ENCODE data around the gene GRIN2A.

The GRIN2A gene

DNA sequence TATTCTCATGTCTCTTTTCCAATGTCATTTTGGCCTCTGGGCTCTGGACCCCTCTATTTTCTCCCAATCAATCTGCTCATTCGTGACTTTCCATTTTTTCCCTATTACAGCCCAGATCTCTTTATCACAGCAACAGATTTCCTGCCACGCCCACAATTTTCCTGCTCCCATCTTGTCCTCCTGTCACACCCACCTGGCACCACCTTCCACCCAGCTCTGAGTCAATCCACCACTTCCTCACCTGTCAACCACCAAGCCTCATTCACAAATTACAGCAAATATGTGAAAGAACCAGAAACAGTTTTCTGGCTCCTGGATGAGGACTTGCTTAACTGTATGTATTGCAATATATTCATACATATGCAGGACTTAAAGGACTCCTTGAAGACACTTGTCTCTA, 311.3 kb downstream of the GRIN2A start:
- Histone ChIP-seq H3K36me3 (ENCODE audit: control insufficient read depth, insufficient read depth, low read length) (no peaks in the 10 kb centered on the region), H3K4me3 (ENCODE audit: insufficient read depth, low read depth, low read length, poor library complexity, severe bottlenecking) (no peak overlapping the region), H3K27ac (ENCODE audit: insufficient read depth, low read length, poor library complexity, severe bottlenecking) (no peak overlapping the region), H3K9me3 (ENCODE audit: control insufficient read depth, low read length) (no peaks in the 10 kb centered on the region), H3K27me3 (replicated peaks; ENCODE audit: control insufficient read depth, insufficient read depth, low read length, poor library complexity, severe bottlenecking) (no peaks in the 10 kb centered on the region), H3K4me1 (ENCODE audit: control insufficient read depth, insufficient read depth, low read length, poor library complexity, severe bottlenecking) (no peaks in the 10 kb centered on the region)
- DNase-seq: no peak

DNA sequence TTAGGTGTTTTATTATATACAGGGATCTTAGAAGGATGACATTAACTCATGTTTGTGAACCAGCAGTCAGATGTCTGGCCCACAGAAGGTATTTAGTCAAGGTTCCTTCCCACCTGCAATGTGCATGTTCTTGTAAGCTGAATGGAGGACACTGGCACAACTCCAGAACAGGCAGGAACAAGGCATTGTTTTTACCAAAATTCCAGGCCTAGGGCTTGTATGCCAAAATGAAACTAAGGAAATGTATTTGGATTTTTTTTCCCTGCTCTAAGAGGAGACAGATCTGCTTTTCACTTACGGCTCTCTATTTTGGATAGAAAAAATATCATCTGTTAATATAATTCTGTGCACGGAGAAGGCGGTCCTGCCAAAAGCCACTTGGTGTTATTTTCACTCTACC, 312.5 kb downstream of the GRIN2A start:
- no peak overlapping the region for H3K27ac ChIP-seq (ENCODE audit: insufficient read depth, low read length, poor library complexity, severe bottlenecking)
- no peak for DNase-seq

DNA sequence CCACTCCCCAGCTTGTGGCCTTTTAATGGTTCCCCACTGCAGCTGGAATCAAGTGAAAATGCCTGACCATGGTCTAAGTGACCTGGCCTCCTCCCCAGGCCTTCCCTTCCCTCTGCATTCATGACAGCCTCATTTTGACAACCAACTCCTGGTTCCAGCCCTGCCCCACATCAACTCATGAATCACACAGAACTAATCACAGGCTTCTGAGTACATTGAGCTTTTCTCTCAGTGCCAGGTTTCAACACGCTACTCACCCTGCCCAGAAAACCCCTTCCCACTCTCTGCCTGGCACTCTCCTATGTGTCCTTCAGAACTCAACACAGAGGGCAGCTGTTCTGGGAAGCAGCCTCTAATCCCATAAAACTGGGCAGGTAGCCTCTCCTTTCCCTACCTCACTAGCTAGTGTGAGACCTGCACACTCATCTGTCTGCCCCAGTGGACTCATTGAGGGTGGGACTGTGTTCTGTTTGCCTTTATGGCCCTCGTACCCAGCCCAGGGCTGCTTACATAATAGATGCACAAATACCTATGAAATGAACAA, 313.6 kb downstream of the GRIN2A start:
- no peaks in the 10 kb centered on the region for H3K4me1 ChIP-seq (ENCODE audit: control insufficient read depth, insufficient read depth, low read length, poor library complexity, severe bottlenecking)
- DNase-seq: no peak
- no peaks in the 10 kb centered on the region for H3K9me3 ChIP-seq (ENCODE audit: control insufficient read depth, low read length)
- H3K36me3 ChIP-seq (ENCODE audit: control insufficient read depth, insufficient read depth, low read length): no peaks in the 10 kb centered on the region
- H3K27ac ChIP-seq (ENCODE audit: insufficient read depth, low read length, poor library complexity, severe bottlenecking): no peak overlapping the region
- H3K4me3 ChIP-seq (ENCODE audit: insufficient read depth, low read depth, low read length, poor library complexity, severe bottlenecking): no peak overlapping the region
- H3K27me3 ChIP-seq (replicated peaks; ENCODE audit: control insufficient read depth, insufficient read depth, low read length, poor library complexity, severe bottlenecking): no peaks in the 10 kb centered on the region

More for the DNA sequence above, 312.5 kb downstream of the GRIN2A start:
- H3K4me1 ChIP-seq (ENCODE audit: control insufficient read depth, insufficient read depth, low read length, poor library complexity, severe bottlenecking): no peaks in the 10 kb centered on the region
- H3K4me3 ChIP-seq (ENCODE audit: insufficient read depth, low read depth, low read length, poor library complexity, severe bottlenecking): no peak overlapping the region
- no peaks in the 10 kb centered on the region for H3K9me3 ChIP-seq (ENCODE audit: control insufficient read depth, low read length)
- no peaks in the 10 kb centered on the region for H3K36me3 ChIP-seq (ENCODE audit: control insufficient read depth, insufficient read depth, low read length)
- no peaks in the 10 kb centered on the region for H3K27me3 ChIP-seq (replicated peaks; ENCODE audit: control insufficient read depth, insufficient read depth, low read length, poor library complexity, severe bottlenecking)

DNA sequence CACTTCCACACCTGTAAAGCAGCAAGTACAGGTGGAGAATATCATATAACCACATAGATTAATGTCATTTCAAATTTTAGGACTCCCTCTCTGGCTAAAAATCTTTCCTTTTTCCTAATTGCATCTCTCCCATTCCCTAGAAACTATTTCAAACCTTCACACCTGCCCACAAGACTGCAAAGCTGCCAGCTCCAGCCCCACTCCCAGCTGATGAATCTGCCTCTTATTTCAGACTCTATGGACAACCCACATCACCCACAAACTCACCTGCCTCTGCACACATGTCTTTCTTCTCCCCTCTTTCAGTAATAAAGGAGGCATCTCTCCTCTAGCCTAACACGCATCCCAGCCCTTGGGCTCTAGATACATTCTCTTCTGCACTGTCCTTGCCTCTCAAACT, 315.1 kb downstream of the GRIN2A start:
- Histone ChIP-seq H3K36me3 (ENCODE audit: control insufficient read depth, insufficient read depth, low read length) (no peaks in the 10 kb centered on the region), H3K9me3 (ENCODE audit: control insufficient read depth, low read length) (no peaks in the 10 kb centered on the region), H3K4me1 (ENCODE audit: control insufficient read depth, insufficient read depth, low read length, poor library complexity, severe bottlenecking) (no peaks in the 10 kb centered on the region), H3K27me3 (replicated peaks; ENCODE audit: control insufficient read depth, insufficient read depth, low read length, poor library complexity, severe bottlenecking) (no peaks in the 10 kb centered on the region), H3K4me3 (ENCODE audit: insufficient read depth, low read depth, low read length, poor library complexity, severe bottlenecking) (no peak overlapping the region), H3K27ac (ENCODE audit: insufficient read depth, low read length, poor library complexity, severe bottlenecking) (no peak overlapping the region)
- no peak for DNase-seq

DNA sequence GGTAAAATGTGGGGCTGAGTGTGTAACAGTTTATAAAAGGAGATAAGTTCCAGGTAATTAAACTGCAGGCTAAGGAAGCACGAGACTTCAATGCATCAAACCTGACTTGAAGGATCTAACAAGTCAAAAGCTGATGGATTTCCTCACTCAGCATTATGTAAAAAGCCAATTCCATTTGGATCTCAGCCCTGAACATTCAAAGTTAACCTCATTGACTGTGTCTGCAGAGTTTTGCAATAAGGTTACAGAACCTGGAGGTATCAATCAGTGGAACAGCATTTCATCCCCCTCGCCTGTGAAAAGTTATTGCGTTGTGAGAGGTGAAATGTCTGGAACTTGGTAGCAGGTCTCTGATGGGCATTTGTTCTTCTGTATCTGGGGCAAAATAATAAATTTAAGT, 317.8 kb downstream of the GRIN2A start:
- Histone ChIP-seq H3K9me3 (ENCODE audit: control insufficient read depth, low read length) (no peaks in the 10 kb centered on the region), H3K36me3 (ENCODE audit: control insufficient read depth, insufficient read depth, low read length) (no peaks in the 10 kb centered on the region), H3K4me3 (ENCODE audit: insufficient read depth, low read depth, low read length, poor library complexity, severe bottlenecking) (no peak overlapping the region), H3K27ac (ENCODE audit: insufficient read depth, low read length, poor library complexity, severe bottlenecking) (no peak overlapping the region), H3K4me1 (ENCODE audit: control insufficient read depth, insufficient read depth, low read length, poor library complexity, severe bottlenecking) (no peaks in the 10 kb centered on the region), H3K27me3 (replicated peaks; ENCODE audit: control insufficient read depth, insufficient read depth, low read length, poor library complexity, severe bottlenecking) (no peaks in the 10 kb centered on the region)
- DNase-seq: no peak

DNA sequence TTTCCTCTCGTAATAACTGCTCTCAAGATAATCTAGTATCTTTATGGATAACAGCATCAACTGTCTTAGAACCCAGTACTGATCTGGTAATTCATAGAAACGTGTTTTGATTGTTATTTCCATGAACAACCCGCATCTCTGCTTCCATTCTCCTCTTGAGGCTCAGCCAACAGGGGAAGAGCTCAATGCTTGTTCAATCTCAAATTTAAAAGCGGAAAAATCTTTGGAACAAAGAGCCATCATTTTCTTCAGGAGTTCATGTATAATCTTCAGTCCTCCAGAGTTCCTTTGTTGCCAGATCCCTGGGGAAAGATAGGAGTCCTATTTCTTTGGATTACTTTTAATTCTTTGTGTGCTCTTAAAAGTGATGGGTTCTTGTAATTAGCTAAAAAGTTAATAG, 319.9 kb downstream of the GRIN2A start:
- Histone ChIP-seq H3K27me3 (replicated peaks; ENCODE audit: control insufficient read depth, insufficient read depth, low read length, poor library complexity, severe bottlenecking) (no peaks in the 10 kb centered on the region), H3K27ac (ENCODE audit: insufficient read depth, low read length, poor library complexity, severe bottlenecking) (no peak overlapping the region), H3K4me1 (ENCODE audit: control insufficient read depth, insufficient read depth, low read length, poor library complexity, severe bottlenecking) (no peaks in the 10 kb centered on the region), H3K9me3 (ENCODE audit: control insufficient read depth, low read length) (no peaks in the 10 kb centered on the region), H3K4me3 (ENCODE audit: insufficient read depth, low read depth, low read length, poor library complexity, severe bottlenecking) (no peak overlapping the region), H3K36me3 (ENCODE audit: control insufficient read depth, insufficient read depth, low read length) (no peaks in the 10 kb centered on the region)
- DNase-seq: no peak

DNA sequence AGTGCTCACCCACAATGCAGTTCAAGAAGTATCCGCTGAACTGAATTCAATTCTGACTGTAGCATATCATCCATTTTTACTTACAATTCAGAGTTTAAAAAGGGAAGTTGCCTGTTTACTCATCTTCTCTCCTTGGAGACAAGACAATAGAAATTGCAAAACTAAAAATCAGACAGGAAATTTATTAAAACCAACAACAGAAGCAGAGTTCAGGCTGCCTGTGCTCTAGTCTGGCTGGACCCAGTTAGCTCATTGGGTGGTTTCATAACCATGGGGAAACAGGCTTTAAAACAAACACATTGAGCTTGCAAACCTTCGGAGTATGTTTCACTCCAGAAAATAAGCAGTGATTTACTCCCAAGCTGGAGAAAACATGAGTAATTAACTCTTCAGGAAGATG, 321.4 kb downstream of the GRIN2A start:
- H3K27ac ChIP-seq (ENCODE audit: insufficient read depth, low read length, poor library complexity, severe bottlenecking): no peak overlapping the region
- no peak for DNase-seq
- no peaks in the 10 kb centered on the region for H3K9me3 ChIP-seq (ENCODE audit: control insufficient read depth, low read length)
- H3K4me3 ChIP-seq (ENCODE audit: insufficient read depth, low read depth, low read length, poor library complexity, severe bottlenecking): no peak overlapping the region
- H3K4me1 ChIP-seq (ENCODE audit: control insufficient read depth, insufficient read depth, low read length, poor library complexity, severe bottlenecking): no peaks in the 10 kb centered on the region
- no peaks in the 10 kb centered on the region for H3K27me3 ChIP-seq (replicated peaks; ENCODE audit: control insufficient read depth, insufficient read depth, low read length, poor library complexity, severe bottlenecking)
- H3K36me3 ChIP-seq (ENCODE audit: control insufficient read depth, insufficient read depth, low read length): no peaks in the 10 kb centered on the region

DNA sequence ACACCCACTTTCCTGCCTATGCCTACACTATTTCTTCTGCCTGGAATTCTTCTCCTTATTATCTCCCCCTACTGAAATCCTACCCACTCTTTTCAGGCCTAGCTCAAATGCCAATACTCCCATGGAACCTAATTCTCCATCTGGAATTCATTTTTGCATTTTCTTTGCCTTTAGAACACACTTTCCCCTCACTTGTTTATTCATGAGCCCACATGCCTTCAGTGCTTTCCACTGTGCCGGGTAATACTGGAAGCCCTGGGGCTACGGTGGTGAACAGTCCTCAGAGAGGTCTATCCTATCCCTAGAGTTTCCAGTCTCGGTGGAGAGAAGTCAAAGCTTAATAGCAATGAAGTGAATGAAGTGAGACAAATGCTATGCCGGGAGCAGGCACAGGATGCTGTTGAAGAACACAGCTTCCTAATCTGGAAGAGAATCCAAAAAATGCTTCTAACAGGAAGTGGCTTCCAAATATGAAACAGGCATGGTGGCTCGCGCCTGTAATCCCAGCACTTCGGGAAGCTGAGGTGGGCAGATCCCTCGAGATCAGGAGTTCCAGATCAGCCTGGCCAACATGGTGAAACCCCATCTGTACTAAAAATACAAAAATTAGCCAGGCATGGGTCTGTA, 322.4 kb downstream of the GRIN2A start:
- H3K9me3 ChIP-seq (ENCODE audit: control insufficient read depth, low read length): no peaks in the 10 kb centered on the region
- no peak overlapping the region for H3K27ac ChIP-seq (ENCODE audit: insufficient read depth, low read length, poor library complexity, severe bottlenecking)
- no peak overlapping the region for H3K4me3 ChIP-seq (ENCODE audit: insufficient read depth, low read depth, low read length, poor library complexity, severe bottlenecking)
- DNase-seq: no peak
- no peaks in the 10 kb centered on the region for H3K27me3 ChIP-seq (replicated peaks; ENCODE audit: control insufficient read depth, insufficient read depth, low read length, poor library complexity, severe bottlenecking)
- H3K36me3 ChIP-seq (ENCODE audit: control insufficient read depth, insufficient read depth, low read length): no peaks in the 10 kb centered on the region
- no peaks in the 10 kb centered on the region for H3K4me1 ChIP-seq (ENCODE audit: control insufficient read depth, insufficient read depth, low read length, poor library complexity, severe bottlenecking)

DNA sequence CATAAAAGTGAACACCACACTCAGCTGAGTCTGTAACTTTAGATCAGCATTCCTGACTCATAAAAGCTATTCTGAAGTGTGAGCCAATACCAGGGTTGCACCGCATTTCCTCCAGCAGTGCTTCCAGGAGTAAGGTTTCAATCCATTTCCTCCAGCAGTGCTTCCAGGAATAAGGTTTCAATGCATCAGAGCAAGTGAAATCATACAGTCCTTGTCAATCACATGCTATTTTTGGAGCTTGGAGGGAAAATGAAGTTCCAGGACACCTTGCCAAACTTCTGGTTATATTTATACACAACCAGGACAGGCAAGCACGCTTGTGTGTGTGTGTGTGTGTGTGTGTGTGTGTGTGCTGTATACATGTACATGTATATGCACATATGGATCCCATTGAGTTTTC, 327.6 kb downstream of the GRIN2A start:
- Histone ChIP-seq H3K36me3 (ENCODE audit: control insufficient read depth, insufficient read depth, low read length) (no peaks in the 10 kb centered on the region), H3K4me1 (ENCODE audit: control insufficient read depth, insufficient read depth, low read length, poor library complexity, severe bottlenecking) (no peaks in the 10 kb centered on the region), H3K9me3 (ENCODE audit: control insufficient read depth, low read length) (no peaks in the 10 kb centered on the region), H3K27me3 (replicated peaks; ENCODE audit: control insufficient read depth, insufficient read depth, low read length, poor library complexity, severe bottlenecking) (no peaks in the 10 kb centered on the region), H3K27ac (ENCODE audit: insufficient read depth, low read length, poor library complexity, severe bottlenecking) (no peak overlapping the region), H3K4me3 (ENCODE audit: insufficient read depth, low read depth, low read length, poor library complexity, severe bottlenecking) (no peak overlapping the region)
- no peak for DNase-seq

DNA sequence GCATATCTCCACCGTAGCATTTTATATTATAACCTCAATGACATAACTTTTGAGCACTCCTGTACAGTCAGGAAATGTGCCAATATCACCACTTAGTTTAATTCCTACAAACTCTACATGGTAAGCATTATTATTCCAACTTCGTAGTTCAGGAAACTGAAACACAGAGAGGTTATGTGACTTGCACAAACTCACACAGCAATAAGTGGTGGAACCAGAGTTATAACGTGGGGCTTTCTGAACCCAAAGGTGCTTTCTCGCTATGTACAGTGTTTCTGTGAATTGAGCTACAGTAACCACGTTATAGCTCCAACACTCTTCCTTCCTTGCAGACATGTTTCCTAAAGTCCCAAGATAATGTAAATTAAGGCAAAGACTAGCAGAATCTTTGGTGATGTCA, 330.2 kb downstream of the GRIN2A start:
- no peak overlapping the region for H3K27ac ChIP-seq (ENCODE audit: insufficient read depth, low read length, poor library complexity, severe bottlenecking)
- DNase-seq: no peak
- H3K4me3 ChIP-seq (ENCODE audit: insufficient read depth, low read depth, low read length, poor library complexity, severe bottlenecking): no peak overlapping the region
- no peaks in the 10 kb centered on the region for H3K4me1 ChIP-seq (ENCODE audit: control insufficient read depth, insufficient read depth, low read length, poor library complexity, severe bottlenecking)
- no peaks in the 10 kb centered on the region for H3K27me3 ChIP-seq (replicated peaks; ENCODE audit: control insufficient read depth, insufficient read depth, low read length, poor library complexity, severe bottlenecking)
- no peaks in the 10 kb centered on the region for H3K9me3 ChIP-seq (ENCODE audit: control insufficient read depth, low read length)
- H3K36me3 ChIP-seq (ENCODE audit: control insufficient read depth, insufficient read depth, low read length): no peaks in the 10 kb centered on the region
